Ascending aorta (tissue), 2 donors: ENCODE data around the gene ITGA7. TPM values are rescaled to one million over a fixed set of nuclear protein-coding genes. Genes with fewer than 3 reads are reported as not detected.

Experiments
- DNase-seq, 2 donors: peaks; one replicate each; pipeline ENCODE4 v3.0.0-alpha.2; 2019; ENCODE audit warnings: low spot score in 2 of 2
- H3K27ac ChIP-seq, 2 donors: fragments of 200-600 bp; sonication (generic); one replicate each; pipeline ENCODE4 v1.5.1; 2016 to 2017; ENCODE audit warnings: mild to moderate bottlenecking in 1 of 2
- H3K27me3 ChIP-seq: fragments of 200-600 bp; sonication (generic); one replicate; pipeline ENCODE4 v1.5.1; 2017
- H3K36me3 ChIP-seq, 2 donors: fragments of 200-600 bp; sonication (generic); one replicate each; pipeline ENCODE4 v1.5.1; 2016
- H3K4me1 ChIP-seq, 2 donors: fragments of 200-600 bp; sonication (generic); one replicate each; pipeline ENCODE4 v1.5.1; 2016 to 2017; ENCODE audit warnings: mild to moderate bottlenecking in 1 of 2
- H3K4me3 ChIP-seq, 2 donors: fragments of 200-600 bp; sonication (generic); one replicate each; pipeline ENCODE4 v1.5.1; 2016 to 2017; ENCODE audit warnings: mild to moderate bottlenecking in 1 of 2
- H3K9me3 ChIP-seq, 2 donors: fragments of 200-600 bp; sonication (generic); one replicate each; pipeline ENCODE4 v1.5.1; 2016
- CTCF ChIP-seq, 3 experiments: fragments of 200-600 bp in 2 of 3; fragments of 450-650 bp in 1 of 3; sonication (generic) in 2 of 3; IDR thresholded peaks; one replicate each; pipeline ENCODE4 v1.5.1; 2016 to 2019; ENCODE audit warnings: antibody characterized with exemption in 3 of 3, mild to moderate bottlenecking in 1 of 3, moderate library complexity in 1 of 3
- intact Hi-C: fragments of 100-400 bp; cut with DNase I; formaldehyde crosslinking; loops from one replicate; pipeline ENCODE4 v1.15.1; 2023
- total RNA-seq: library from RNA; depleted of rRNA; stranded (reverse); fragments of >200 nt; gene quantifications from one replicate; pipeline ENCODE4 v1.1.0, GENCODE V29; 2016

The ITGA7 gene
- total RNA-seq, 1 donor from 2014 or later: 246 TPM

- TF ChIP-seq CTCF (IDR thresholded peaks at IDR 0.05): no peak
- intact Hi-C loops: no loop called here
- H3K27ac ChIP-seq: peak overlapping the region; percentile 66 to 72
These were observed 60.7 kb downstream of the ITGA7 start for GRCh38 chr12:55647027-55647426.

GRCh38 chr12:55644591-55644990, 63.1 kb downstream of the ITGA7 start:
- no peak overlapping the region for H3K4me3 ChIP-seq
- H3K36me3 ChIP-seq: no peaks in the 10 kb centered on the region
- H3K4me1 ChIP-seq: peaks cover 0 to 4% of the 10 kb centered on the region in 2 donors
- H3K9me3 ChIP-seq: no peaks in the 10 kb centered on the region
- no peak overlapping the region for H3K27ac ChIP-seq
- intact Hi-C loops: no loop called here
- no peak for DNase-seq
- TF ChIP-seq CTCF (IDR thresholded peaks at IDR 0.05): no peak
- H3K27me3 ChIP-seq: no peaks in the 10 kb centered on the region

More at GRCh38 chr12:55647027-55647426, 60.7 kb downstream of the ITGA7 start:
- no peak for DNase-seq
- H3K27me3 ChIP-seq: no peaks in the 10 kb centered on the region
- H3K4me3 ChIP-seq: no peak overlapping the region
- H3K9me3 ChIP-seq: no peaks in the 10 kb centered on the region
- H3K36me3 ChIP-seq: no peaks in the 10 kb centered on the region
- peaks cover 0 to 4% of the 10 kb centered on the region in 2 donors for H3K4me1 ChIP-seq

- no peak for TF ChIP-seq CTCF (IDR thresholded peaks at IDR 0.05)
- H3K4me1 ChIP-seq: peaks cover 0 to 4% of the 10 kb centered on the region in 2 donors
- no peak for DNase-seq
- H3K27me3 ChIP-seq: no peaks in the 10 kb centered on the region
- intact Hi-C loops: no loop called here
- no peak overlapping the region for H3K4me3 ChIP-seq
- no peaks in the 10 kb centered on the region for H3K9me3 ChIP-seq
- H3K27ac ChIP-seq: peak overlapping the region in 1 of 2 donors; percentile 15
- no peaks in the 10 kb centered on the region for H3K36me3 ChIP-seq
These were observed 65.0 kb downstream of the ITGA7 start for GRCh38 chr12:55642669-55643068.

GRCh38 chr12:55642267-55642666, 65.4 kb downstream of the ITGA7 start:
- intact Hi-C loops: no loop called here
- Histone ChIP-seq H3K9me3 (no peaks in the 10 kb centered on the region), H3K27ac (peak overlapping the region in 1 of 2 donors; percentile 15), H3K27me3 (no peaks in the 10 kb centered on the region), H3K4me1 (peaks cover 0 to 4% of the 10 kb centered on the region in 2 donors), H3K4me3 (no peak overlapping the region), H3K36me3 (no peaks in the 10 kb centered on the region)
- TF ChIP-seq CTCF (IDR thresholded peaks at IDR 0.05): no peak
- no peak for DNase-seq

GRCh38 chr12:55641595-55641994, 66.1 kb downstream of the ITGA7 start:
- H3K9me3 ChIP-seq: no peaks in the 10 kb centered on the region
- intact Hi-C loops: no loop called here
- no peak for TF ChIP-seq CTCF (IDR thresholded peaks at IDR 0.05)
- DNase-seq: no peak
- no peak overlapping the region for H3K27ac ChIP-seq
- H3K4me3 ChIP-seq: no peak overlapping the region
- no peaks in the 10 kb centered on the region for H3K36me3 ChIP-seq
- H3K27me3 ChIP-seq: no peaks in the 10 kb centered on the region
- H3K4me1 ChIP-seq: peaks cover 0 to 3% of the 10 kb centered on the region in 2 donors

GRCh38 chr12:55637467-55637866, 70.2 kb downstream of the ITGA7 start:
- intact Hi-C loops: no loop called here
- H3K27me3 ChIP-seq: no peaks in the 10 kb centered on the region
- H3K36me3 ChIP-seq: no peaks in the 10 kb centered on the region
- H3K4me1 ChIP-seq: no peaks in the 10 kb centered on the region
- no peak overlapping the region for H3K27ac ChIP-seq
- TF ChIP-seq CTCF (IDR thresholded peaks at IDR 0.05): no peak
- H3K4me3 ChIP-seq: no peak overlapping the region
- DNase-seq: no peak
- no peaks in the 10 kb centered on the region for H3K9me3 ChIP-seq
